PC-3 (cell line): ENCODE results near the gene GIPC3.
A peak's percentile ranks its signal among the peaks of the same experiment; 100 is the strongest.

Experiments
- CTCF ChIP-seq: fragments of 300-600 bp; sonication (generic); conservative IDR thresholded peaks from 2 replicates; pipeline ENCODE4 v1.5.1; 2017; ENCODE audit warnings: antibody characterized with exemption, low read depth, mild to moderate bottlenecking, low read length
- EZH2phosphoT487 ChIP-seq: fragments of 300-600 bp; sonication (generic); IDR thresholded peaks from 2 replicates; pipeline ENCODE4 v1.6.1; 2018; ENCODE audit warnings: mild to moderate bottlenecking, antibody characterized with exemption, low read length, borderline replicate concordance

GRCh38 chr19:3618144-3618810 is 33.0 kb downstream of the GIPC3 start:
- TF ChIP-seq EZH2phosphoT487 (no peak), CTCF (peak; percentile 75)
